GM12875 (cell line): Measurements from ENCODE around the gene SH3BP2.

Experiments
- H3K4me3 ChIP-seq: one replicate; pipeline ENCODE4 v1.5.1; 2011; ENCODE audit warnings: low read depth, low read length, control low read depth
- TF ChIP-seq, protein P1 (sequence below): IDR thresholded peaks from 2 replicates; pipeline ENCODE4 v1.5.1; 2011; ENCODE audit warnings: low read depth, mild to moderate bottlenecking, control low read depth, inconsistent platforms, low read length, moderate library complexity, borderline replicate concordance; ENCODE audit not compliant: insufficient read depth

Gene SH3BP2, protein sequence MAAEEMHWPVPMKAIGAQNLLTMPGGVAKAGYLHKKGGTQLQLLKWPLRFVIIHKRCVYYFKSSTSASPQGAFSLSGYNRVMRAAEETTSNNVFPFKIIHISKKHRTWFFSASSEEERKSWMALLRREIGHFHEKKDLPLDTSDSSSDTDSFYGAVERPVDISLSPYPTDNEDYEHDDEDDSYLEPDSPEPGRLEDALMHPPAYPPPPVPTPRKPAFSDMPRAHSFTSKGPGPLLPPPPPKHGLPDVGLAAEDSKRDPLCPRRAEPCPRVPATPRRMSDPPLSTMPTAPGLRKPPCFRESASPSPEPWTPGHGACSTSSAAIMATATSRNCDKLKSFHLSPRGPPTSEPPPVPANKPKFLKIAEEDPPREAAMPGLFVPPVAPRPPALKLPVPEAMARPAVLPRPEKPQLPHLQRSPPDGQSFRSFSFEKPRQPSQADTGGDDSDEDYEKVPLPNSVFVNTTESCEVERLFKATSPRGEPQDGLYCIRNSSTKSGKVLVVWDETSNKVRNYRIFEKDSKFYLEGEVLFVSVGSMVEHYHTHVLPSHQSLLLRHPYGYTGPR

DNA sequence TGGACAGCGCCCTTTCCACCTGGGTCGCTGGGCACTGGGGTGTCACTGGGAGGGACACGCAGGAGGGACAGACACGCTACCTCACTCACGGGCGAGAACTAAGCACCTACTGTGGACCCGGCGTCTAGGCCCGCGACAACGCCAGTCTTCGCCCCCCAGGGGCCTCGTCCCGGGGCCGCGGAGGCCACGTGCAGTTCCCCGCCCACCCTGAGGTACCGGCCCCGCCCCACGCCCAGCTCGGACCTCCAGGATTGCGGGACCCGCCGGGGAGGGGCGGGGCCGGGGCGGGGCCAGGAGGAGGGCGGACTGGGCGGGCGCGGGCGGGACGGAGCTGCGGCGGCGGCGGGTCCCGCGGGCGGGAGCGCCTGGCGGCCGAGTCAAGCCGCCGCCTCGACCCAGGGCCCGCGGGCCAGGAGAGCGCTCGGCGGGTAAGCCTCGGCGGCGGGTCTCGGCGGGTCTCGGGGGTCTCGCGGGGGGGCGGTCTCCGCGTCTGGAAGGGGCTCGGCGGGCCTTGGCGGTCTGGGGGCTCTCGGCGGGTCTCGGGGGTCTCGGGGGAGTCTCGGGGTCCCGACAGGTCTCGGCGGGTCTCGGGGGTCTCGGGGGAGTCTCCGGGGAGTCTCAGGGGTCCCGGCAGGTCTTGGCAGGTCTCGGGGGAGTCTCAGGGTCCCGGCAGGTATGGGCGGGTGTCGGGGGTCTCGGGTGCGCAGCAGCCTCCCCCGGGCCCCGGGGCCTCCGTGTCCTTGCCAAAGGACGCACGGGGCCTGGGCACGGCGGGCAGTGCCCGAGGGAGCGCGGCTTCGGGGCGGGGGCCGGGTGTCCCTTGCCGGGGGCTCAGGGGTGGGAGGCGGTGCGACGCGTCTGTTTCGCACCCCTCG, at the start of gene SH3BP2:
Gene SH3BP2, plus strand, starts transcription at position 375 of the 875 bp plus-strand sequence. CDS start 27,533 bp downstream, outside the sequence.
- H3K4me3 ChIP-seq = peak within 1 kb of the TSS; percentile 57
- TF ChIP-seq, protein P1, sequence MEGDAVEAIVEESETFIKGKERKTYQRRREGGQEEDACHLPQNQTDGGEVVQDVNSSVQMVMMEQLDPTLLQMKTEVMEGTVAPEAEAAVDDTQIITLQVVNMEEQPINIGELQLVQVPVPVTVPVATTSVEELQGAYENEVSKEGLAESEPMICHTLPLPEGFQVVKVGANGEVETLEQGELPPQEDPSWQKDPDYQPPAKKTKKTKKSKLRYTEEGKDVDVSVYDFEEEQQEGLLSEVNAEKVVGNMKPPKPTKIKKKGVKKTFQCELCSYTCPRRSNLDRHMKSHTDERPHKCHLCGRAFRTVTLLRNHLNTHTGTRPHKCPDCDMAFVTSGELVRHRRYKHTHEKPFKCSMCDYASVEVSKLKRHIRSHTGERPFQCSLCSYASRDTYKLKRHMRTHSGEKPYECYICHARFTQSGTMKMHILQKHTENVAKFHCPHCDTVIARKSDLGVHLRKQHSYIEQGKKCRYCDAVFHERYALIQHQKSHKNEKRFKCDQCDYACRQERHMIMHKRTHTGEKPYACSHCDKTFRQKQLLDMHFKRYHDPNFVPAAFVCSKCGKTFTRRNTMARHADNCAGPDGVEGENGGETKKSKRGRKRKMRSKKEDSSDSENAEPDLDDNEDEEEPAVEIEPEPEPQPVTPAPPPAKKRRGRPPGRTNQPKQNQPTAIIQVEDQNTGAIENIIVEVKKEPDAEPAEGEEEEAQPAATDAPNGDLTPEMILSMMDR = no peak

DNA sequence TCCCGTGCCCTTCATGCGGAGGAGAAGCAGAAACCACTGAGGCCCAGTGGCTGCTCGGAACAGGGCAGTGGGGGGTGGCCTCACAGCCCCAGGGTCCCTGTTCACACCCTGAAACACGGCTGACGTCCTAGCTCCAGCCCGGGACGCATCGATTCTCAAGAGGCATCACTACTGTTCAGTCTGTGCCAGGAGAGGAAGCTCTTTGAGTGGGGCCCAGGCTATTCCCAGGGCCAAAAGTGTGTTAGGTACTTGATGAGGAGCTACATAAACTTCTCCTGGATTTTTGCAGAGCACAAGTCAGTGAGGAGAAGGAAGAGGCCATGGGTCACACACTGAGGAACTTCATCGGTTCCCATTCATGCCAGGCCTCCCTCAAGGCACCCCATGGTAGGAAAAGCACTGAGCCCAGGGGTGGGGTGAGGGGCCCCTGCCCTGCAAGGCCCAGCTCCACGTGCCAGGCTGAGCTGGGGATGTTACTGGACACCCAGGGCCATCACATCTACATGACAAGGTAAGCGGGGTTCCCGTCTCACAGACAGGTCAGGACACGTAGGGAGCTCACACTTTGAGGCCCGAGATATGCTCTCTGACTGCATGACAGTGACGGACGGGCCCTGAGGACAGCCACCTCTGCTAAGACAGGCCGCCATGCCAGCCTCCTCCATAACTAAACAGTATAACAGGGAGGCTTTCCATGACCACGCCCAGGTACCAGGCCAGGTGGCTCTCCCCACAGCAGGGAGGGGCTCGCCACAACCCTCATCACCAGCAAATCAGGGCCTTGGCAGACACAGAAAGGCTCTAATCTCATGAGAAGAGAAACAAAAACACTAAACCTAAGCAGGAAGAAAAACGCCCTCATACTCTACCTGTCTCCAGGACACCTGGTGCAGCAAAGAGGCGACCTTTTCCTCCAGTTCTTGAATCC, 49.1 kb upstream of the SH3BP2 start:
- H3K4me3 ChIP-seq = no peak overlapping the region
- TF ChIP-seq, protein P1 = no peak

DNA sequence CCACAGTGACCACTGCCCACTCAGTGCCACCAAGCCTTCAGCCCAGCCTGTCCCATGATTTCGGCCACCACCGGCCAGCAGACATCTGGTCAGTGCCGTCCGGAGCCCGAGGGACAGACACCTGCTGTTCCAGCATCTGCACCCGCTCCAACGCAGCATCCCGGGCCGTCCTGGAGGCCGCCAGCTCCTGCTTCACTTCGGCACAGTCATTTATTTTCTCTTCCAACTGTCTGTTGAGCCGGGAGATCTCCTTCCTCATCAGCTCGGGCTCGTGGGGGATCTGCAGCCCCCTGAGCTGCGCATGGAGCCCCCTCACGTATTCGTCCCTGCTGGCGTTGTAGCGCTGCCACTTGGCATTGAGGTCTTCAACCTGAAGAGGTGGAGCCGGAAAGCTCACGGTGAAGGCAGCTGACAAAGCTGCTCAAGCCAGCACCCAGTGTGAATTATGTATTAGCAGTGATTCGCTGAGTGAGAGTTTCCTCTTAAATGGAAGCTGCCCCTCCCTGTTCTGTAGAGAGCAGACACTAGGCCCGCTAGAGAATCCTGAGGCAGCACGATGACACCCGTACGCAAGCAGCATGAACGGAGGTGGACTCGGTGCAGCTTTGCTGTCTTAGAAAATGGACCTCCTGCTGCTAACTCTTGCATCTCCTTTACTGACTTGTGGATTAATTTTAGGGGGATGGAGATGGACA, 48.2 kb upstream of the SH3BP2 start:
- H3K4me3 ChIP-seq = no peak overlapping the region
- TF ChIP-seq, protein P1 = no peak

DNA sequence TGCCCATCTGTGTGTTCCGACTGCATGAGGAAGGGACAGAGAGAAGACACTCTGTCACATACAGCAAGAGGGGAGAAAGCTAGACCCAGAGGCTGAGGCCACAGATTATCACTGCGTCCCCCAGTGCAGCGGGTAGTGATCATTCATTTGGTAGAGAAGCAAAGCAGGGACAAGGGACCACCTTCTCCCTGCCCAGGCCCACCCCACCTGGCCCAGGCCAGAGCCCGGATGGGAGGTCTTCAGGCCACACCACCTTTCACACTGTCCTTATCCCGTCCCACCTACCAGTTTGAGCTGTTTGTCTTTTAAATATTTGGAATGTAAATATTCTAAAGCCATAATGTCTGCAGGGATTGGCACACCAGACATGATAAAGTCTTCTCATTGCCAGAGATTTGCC, 47.4 kb upstream of the SH3BP2 start:
- no peak overlapping the region for H3K4me3 ChIP-seq
- TF ChIP-seq, protein P1 = no peak

DNA sequence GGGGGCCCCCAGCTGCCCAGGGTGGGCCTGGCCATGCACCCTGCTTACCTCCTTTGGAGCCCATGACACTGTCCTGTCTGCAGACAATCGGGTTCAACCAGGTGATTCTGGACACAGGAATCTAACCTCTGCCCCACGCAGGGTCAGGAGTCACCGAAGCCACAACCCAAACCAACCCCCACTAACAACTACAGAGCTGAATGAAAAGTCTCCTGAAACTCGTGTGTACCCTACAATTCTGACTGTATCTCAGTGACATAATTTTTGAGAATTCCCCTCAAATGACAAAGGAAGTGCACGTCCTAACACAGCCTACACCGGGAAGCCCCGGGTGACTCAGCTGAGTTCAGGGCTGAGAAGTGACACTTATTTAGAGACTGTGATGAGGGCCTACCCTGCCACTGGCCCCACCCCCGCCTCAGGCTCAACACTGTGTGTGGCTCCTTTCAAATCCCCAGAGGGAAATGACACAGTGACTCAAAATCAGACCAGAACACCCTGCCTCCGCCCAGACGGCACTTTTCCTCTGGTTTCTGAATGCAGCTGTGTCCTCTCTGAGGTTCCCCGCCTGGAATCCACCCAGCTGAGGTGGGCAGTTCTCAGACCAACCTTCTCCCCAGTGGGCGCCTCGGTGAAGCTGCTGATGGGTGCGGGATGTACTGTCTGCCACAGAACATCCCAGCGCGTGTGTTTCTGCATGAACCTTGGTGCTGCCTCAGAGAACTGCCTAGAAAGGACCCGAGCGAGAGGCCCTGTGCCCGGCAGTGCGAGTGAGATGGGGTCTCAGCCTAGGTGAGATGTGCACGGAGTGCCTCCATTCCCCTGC, 46.7 kb upstream of the SH3BP2 start:
- peak overlapping the region; percentile 40 for H3K4me3 ChIP-seq
- TF ChIP-seq, protein P1 = no peak
